CD8-positive, alpha-beta memory T cell (primary cell): ENCODE data around the gene SSTR1. TPM values are rescaled to one million over a fixed set of nuclear protein-coding genes. Genes with fewer than 3 reads are reported as not detected.

ENCODE experiments used
- CTCF ChIA-PET: fragments of 350-600 bp; sonication (Branson Sonifier 250); formaldehyde crosslinking; loops from one replicate; lab custom pipeline; 2021; ENCODE audit warnings: antibody characterized with exemption; lab: Charles Lee
- POLR2A ChIA-PET: fragments of 350-600 bp; sonication (Branson Sonifier 250); formaldehyde crosslinking; loops from one replicate; lab custom pipeline; 2021; ENCODE audit warnings: antibody characterized with exemption; lab: Charles Lee
- DNase-seq, 5 donors: peaks; one replicate each; pipeline versions ENCODE4 v3.0.0 to v3.0.0-alpha.2; 2020 to 2022; ENCODE audit warnings: mixed read lengths in 1 of 5
- H3K27ac ChIP-seq: one replicate; pipeline ENCODE4 v1.7.0; 2013; ENCODE audit warnings: low read depth, mild to moderate bottlenecking, low read length, moderate library complexity
- H3K27me3 ChIP-seq: 2 replicates; pipeline ENCODE4 v1.7.0; 2013; ENCODE audit warnings: low read length, mild to moderate bottlenecking; ENCODE audit not compliant: insufficient read depth, poor library complexity, severe bottlenecking
- H3K36me3 ChIP-seq: 2 replicates; pipeline ENCODE4 v1.7.0; 2013; ENCODE audit warnings: mild to moderate bottlenecking, low read length, moderate library complexity; ENCODE audit not compliant: insufficient read depth
- H3K4me1 ChIP-seq: 2 replicates; pipeline ENCODE4 v1.7.0; 2013; ENCODE audit warnings: mild to moderate bottlenecking, low read length, moderate library complexity; ENCODE audit not compliant: insufficient read depth
- H3K4me3 ChIP-seq: 2 replicates; pipeline ENCODE4 v1.7.0; 2013; ENCODE audit warnings: mild to moderate bottlenecking, low read length
- H3K9me3 ChIP-seq: 2 replicates; pipeline ENCODE4 v1.7.0; 2013; ENCODE audit warnings: mild to moderate bottlenecking, low read length
- H3K27ac Mint-ChIP-seq, 8 donors: one replicate each; pipeline ENCODE4 v1.8.0; 2020 to 2021; ENCODE audit warnings: mixed read lengths in 8 of 8, mild to moderate bottlenecking in 6 of 8, inconsistent platforms in 3 of 8, moderate library complexity in 3 of 8
- H3K27me3 Mint-ChIP-seq, 2 donors: one replicate each; pipeline ENCODE4 v1.8.0; 2020 to 2021; ENCODE audit warnings: mixed read lengths in 2 of 2, mild to moderate bottlenecking in 1 of 2, moderate library complexity in 1 of 2
- H3K36me3 Mint-ChIP-seq, 3 donors: one replicate each; pipeline ENCODE4 v1.8.0; 2020 to 2021; ENCODE audit warnings: mixed read lengths in 3 of 3, inconsistent platforms in 1 of 3, mild to moderate bottlenecking in 1 of 3
- H3K4me1 Mint-ChIP-seq, 3 donors: one replicate each; pipeline ENCODE4 v1.8.0; 2020 to 2021; ENCODE audit warnings: mixed read lengths in 3 of 3, inconsistent platforms in 1 of 3, mild to moderate bottlenecking in 1 of 3
- H3K4me3 Mint-ChIP-seq, 7 donors: one replicate each; pipeline ENCODE4 v1.8.0; 2020 to 2021; ENCODE audit warnings: mixed read lengths in 7 of 7, mild to moderate bottlenecking in 6 of 7, moderate library complexity in 4 of 7, inconsistent platforms in 2 of 7
- H3K9me3 Mint-ChIP-seq, 5 donors: one replicate each; pipeline ENCODE4 v1.8.0; 2020 to 2022; ENCODE audit warnings: mixed read lengths in 5 of 5, mild to moderate bottlenecking in 3 of 5, moderate library complexity in 2 of 5, inconsistent platforms in 1 of 5
- polyA plus RNA-seq: library from polyadenylated mRNA; unstranded; fragments of 300-500 nt; fragmentation: Illumina TruSeq; gene quantifications from one replicate; pipeline ENCODE4 v1.2.3, GENCODE V29; 2021
- total RNA-seq, 2 experiments: library from RNA; stranded (reverse); gene quantifications; one replicate each; pipeline ENCODE4 v1.2.3, GENCODE V29; 2021

SSTR1 gene
- total and polyA plus RNA-seq, 3 experiments from 2014 or later: not detected

DNA sequence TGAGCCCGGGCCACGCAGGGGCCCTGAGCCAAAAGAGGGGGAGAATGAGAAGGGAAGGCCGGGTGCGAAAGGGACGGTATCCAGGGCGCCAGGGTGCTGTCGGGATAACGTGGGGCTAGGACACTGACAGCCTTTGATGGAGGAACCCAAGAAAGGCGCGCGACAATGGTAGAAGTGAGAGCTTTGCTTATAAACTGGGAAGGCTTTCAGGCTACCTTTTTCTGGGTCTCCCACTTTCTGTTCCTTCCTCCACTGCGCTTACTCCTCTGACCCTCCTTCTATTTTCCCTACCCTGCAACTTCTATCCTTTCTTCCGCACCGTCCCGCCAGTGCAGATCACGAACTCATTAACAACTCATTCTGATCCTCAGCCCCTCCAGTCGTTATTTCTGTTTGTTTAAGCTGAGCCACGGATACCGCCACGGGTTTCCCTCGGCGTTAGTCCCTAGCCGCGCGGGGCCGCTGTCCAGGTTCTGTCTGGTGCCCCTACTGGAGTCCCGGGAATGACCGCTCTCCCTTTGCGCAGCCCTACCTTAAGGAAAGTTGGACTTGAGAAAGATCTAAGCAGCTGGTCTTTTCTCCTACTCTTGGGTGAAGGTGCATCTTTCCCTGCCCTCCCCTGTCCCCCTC lies 3.0 kb downstream of the SSTR1 start:
- H3K36me3 Mint-ChIP-seq: no peaks in the 10 kb centered on the region
- H3K36me3 ChIP-seq: no peaks in the 10 kb centered on the region
- H3K4me1 ChIP-seq: no peaks in the 10 kb centered on the region
- no peak overlapping the region for H3K27ac ChIP-seq
- H3K4me1 Mint-ChIP-seq: peaks cover 22 to 40% (median 32%) of the 10 kb centered on the region in 3 donors
- H3K27ac Mint-ChIP-seq: peak overlapping the region in 2 of 8 donors; percentile 20 to 35
- H3K27me3 ChIP-seq: peaks cover 21% of the 10 kb centered on the region
- peaks cover 49 to 69% of the 10 kb centered on the region in 2 donors for H3K27me3 Mint-ChIP-seq
- peaks cover 0 to 6% (median 5%) of the 10 kb centered on the region in 5 donors for H3K9me3 Mint-ChIP-seq
- no peaks in the 10 kb centered on the region for H3K9me3 ChIP-seq
- POLR2A ChIA-PET: no interaction called here
- H3K4me3 Mint-ChIP-seq: peak overlapping the region in 5 of 7 donors; percentile 12 to 84 (median 17)
- CTCF ChIA-PET: no interaction called here
- no peak overlapping the region for H3K4me3 ChIP-seq
- no peak for DNase-seq

DNA sequence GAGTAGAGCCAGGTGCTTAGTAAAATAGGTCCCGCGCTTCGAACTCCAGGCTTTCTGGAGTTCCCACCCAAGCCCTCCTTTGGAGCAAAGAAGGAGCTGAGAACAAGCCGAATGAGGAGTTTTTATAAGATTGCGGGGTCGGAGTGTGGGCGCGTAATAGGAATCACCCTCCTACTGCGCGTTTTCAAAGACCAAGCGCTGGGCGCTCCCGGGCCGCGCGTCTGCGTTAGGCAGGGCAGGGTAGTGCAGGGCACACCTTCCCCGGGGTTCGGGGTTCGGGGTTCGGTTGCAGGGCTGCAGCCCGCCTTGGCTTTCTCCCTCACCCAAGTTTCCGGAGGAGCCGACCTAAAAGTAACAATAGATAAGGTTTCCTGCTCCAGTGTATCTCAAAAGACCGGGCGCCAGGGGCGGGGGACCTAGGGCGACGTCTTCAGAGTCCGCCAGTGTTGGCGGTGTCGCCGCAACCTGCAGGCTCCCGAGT lies 3.6 kb downstream of the SSTR1 start:
- Mint-ChIP-seq H3K27me3 (peaks cover 48 to 65% of the 10 kb centered on the region in 2 donors), H3K36me3 (no peaks in the 10 kb centered on the region), H3K4me3 (peak overlapping the region in 1 of 7 donors; percentile 25), H3K27ac (no peak overlapping the region), H3K9me3 (peaks cover 0 to 6% (median 2%) of the 10 kb centered on the region in 5 donors), H3K4me1 (peaks cover 22 to 40% (median 32%) of the 10 kb centered on the region in 3 donors)
- Histone ChIP-seq H3K27ac (no peak overlapping the region), H3K4me1 (no peaks in the 10 kb centered on the region), H3K27me3 (peaks cover 21% of the 10 kb centered on the region), H3K4me3 (no peak overlapping the region), H3K36me3 (no peaks in the 10 kb centered on the region), H3K9me3 (no peaks in the 10 kb centered on the region)
- ChIA-PET CTCF (no interaction called here), POLR2A (no interaction called here)
- peak in 1 of 5 donors; percentile 3 for DNase-seq

- Mint-ChIP-seq H3K4me1 (peaks cover 22 to 40% (median 32%) of the 10 kb centered on the region in 3 donors), H3K4me3 (peak overlapping the region in 1 of 7 donors; percentile 3), H3K27ac (no peak overlapping the region), H3K27me3 (peaks cover 43 to 58% of the 10 kb centered on the region in 2 donors), H3K9me3 (peaks cover 0 to 6% (median 0%) of the 10 kb centered on the region in 5 donors), H3K36me3 (no peaks in the 10 kb centered on the region)
- Histone ChIP-seq H3K27ac (no peak overlapping the region), H3K4me3 (no peak overlapping the region), H3K4me1 (no peaks in the 10 kb centered on the region), H3K36me3 (no peaks in the 10 kb centered on the region), H3K27me3 (peaks cover 21% of the 10 kb centered on the region), H3K9me3 (no peaks in the 10 kb centered on the region)
- CTCF ChIA-PET: no interaction called here
- POLR2A ChIA-PET: no interaction called here
- no peak for DNase-seq
These were observed 4.4 kb downstream of the SSTR1 start for GRCh38 chr14:38212111-38212510.

- H3K9me3 Mint-ChIP-seq: peaks cover 0 to 6% (median 0%) of the 10 kb centered on the region in 5 donors
- H3K9me3 ChIP-seq: no peaks in the 10 kb centered on the region
- POLR2A ChIA-PET: no interaction called here
- no peaks in the 10 kb centered on the region for H3K36me3 ChIP-seq
- H3K4me1 Mint-ChIP-seq: peaks cover 21 to 33% (median 27%) of the 10 kb centered on the region in 3 donors
- no peak overlapping the region for H3K4me3 ChIP-seq
- DNase-seq: no peak
- no peak overlapping the region for H3K27ac ChIP-seq
- peaks cover 13% of the 10 kb centered on the region for H3K27me3 ChIP-seq
- H3K4me3 Mint-ChIP-seq: no peak overlapping the region
- H3K4me1 ChIP-seq: no peaks in the 10 kb centered on the region
- CTCF ChIA-PET: no interaction called here
- no peak overlapping the region for H3K27ac Mint-ChIP-seq
- H3K36me3 Mint-ChIP-seq: no peaks in the 10 kb centered on the region
- H3K27me3 Mint-ChIP-seq: peaks cover 35 to 49% of the 10 kb centered on the region in 2 donors
These were observed 5.3 kb downstream of the SSTR1 start for GRCh38 chr14:38213001-38213400.

- no peak for DNase-seq
- H3K27ac Mint-ChIP-seq: no peak overlapping the region
- Histone ChIP-seq H3K9me3 (no peaks in the 10 kb centered on the region), H3K27ac (no peak overlapping the region), H3K36me3 (no peaks in the 10 kb centered on the region), H3K27me3 (no peaks in the 10 kb centered on the region), H3K4me1 (no peaks in the 10 kb centered on the region), H3K4me3 (no peak overlapping the region)
- H3K36me3 Mint-ChIP-seq: no peaks in the 10 kb centered on the region
- ChIA-PET POLR2A (no interaction called here), CTCF (no interaction called here)
- peaks cover 9 to 15% of the 10 kb centered on the region in 2 donors for H3K27me3 Mint-ChIP-seq
- no peak overlapping the region for H3K4me3 Mint-ChIP-seq
- H3K4me1 Mint-ChIP-seq: no peaks in the 10 kb centered on the region
- peaks cover 0 to 2% (median 0%) of the 10 kb centered on the region in 5 donors for H3K9me3 Mint-ChIP-seq
These were observed 9.8 kb downstream of the SSTR1 start for GRCh38 chr14:38217553-38217952.

- no peak overlapping the region for H3K27ac ChIP-seq
- Mint-ChIP-seq H3K4me3 (no peak overlapping the region), H3K27ac (peak overlapping the region in 1 of 8 donors; percentile 0), H3K4me1 (no peaks in the 10 kb centered on the region), H3K36me3 (peaks cover 0 to 3% (median 0%) of the 10 kb centered on the region in 3 donors), H3K9me3 (peaks cover 0 to 3% (median 0%) of the 10 kb centered on the region in 5 donors), H3K27me3 (peaks cover 2 to 4% of the 10 kb centered on the region in 2 donors)
- ChIA-PET POLR2A (no interaction called here), CTCF (no interaction called here)
- no peaks in the 10 kb centered on the region for H3K27me3 ChIP-seq
- no peaks in the 10 kb centered on the region for H3K9me3 ChIP-seq
- no peak overlapping the region for H3K4me3 ChIP-seq
- no peaks in the 10 kb centered on the region for H3K4me1 ChIP-seq
- no peak for DNase-seq
- no peaks in the 10 kb centered on the region for H3K36me3 ChIP-seq
These were observed 13.4 kb downstream of the SSTR1 start for GRCh38 chr14:38221077-38221476.

GRCh38 chr14:38224338-38224737 lies 16.6 kb downstream of the SSTR1 start:
- peaks cover 0 to 3% (median 0%) of the 10 kb centered on the region in 5 donors for H3K9me3 Mint-ChIP-seq
- Histone ChIP-seq H3K4me3 (no peak overlapping the region), H3K27ac (no peak overlapping the region), H3K9me3 (no peaks in the 10 kb centered on the region), H3K36me3 (no peaks in the 10 kb centered on the region), H3K4me1 (no peaks in the 10 kb centered on the region), H3K27me3 (no peaks in the 10 kb centered on the region)
- no peaks in the 10 kb centered on the region for H3K4me1 Mint-ChIP-seq
- H3K27me3 Mint-ChIP-seq: peaks cover 2 to 4% of the 10 kb centered on the region in 2 donors
- CTCF ChIA-PET: interaction anchor here (0.7 kb wide), 1 partner anchor 12 kb away, joined by 3 read pairs; no protein-coding TSS in a partner anchor
- POLR2A ChIA-PET: no interaction called here
- no peak overlapping the region for H3K27ac Mint-ChIP-seq
- no peak for DNase-seq
- no peak overlapping the region for H3K4me3 Mint-ChIP-seq
- peaks cover 0 to 3% (median 0%) of the 10 kb centered on the region in 3 donors for H3K36me3 Mint-ChIP-seq

GRCh38 chr14:38225946-38226345 lies 18.2 kb downstream of the SSTR1 start:
- CTCF ChIA-PET: no interaction called here
- H3K4me3 Mint-ChIP-seq: no peak overlapping the region
- POLR2A ChIA-PET: no interaction called here

More at GRCh38 chr14:38225946-38226345, 18.2 kb downstream of the SSTR1 start:
- no peak overlapping the region for H3K4me3 ChIP-seq
- no peaks in the 10 kb centered on the region for H3K4me1 ChIP-seq
- no peak overlapping the region for H3K27ac ChIP-seq
- no peaks in the 10 kb centered on the region for H3K27me3 ChIP-seq
- Mint-ChIP-seq H3K27ac (no peak overlapping the region), H3K27me3 (peaks cover 4% of the 10 kb centered on the region in 2 donors), H3K4me1 (no peaks in the 10 kb centered on the region), H3K9me3 (peaks cover 0 to 3% (median 0%) of the 10 kb centered on the region in 5 donors), H3K36me3 (peaks cover 0 to 4% (median 0%) of the 10 kb centered on the region in 3 donors)
- no peaks in the 10 kb centered on the region for H3K9me3 ChIP-seq
- no peaks in the 10 kb centered on the region for H3K36me3 ChIP-seq
- DNase-seq: no peak
